Tibial nerve (tissue), 4 donors: ENCODE data around the gene CCR4. TPM values are rescaled to one million over a fixed set of nuclear protein-coding genes. Genes with fewer than 3 reads are reported as not detected.
"Not testable (repeated sequence)": the region's sequence is repeated elsewhere in the genome, so short reads cannot be mapped to it uniquely, and the experiment has no call there.

Experiments used
- DNase-seq, 2 donors: peaks; one replicate each; pipeline ENCODE4 v3.0.0-alpha.2; 2019; ENCODE audit warnings: low spot score in 2 of 2
- H3K27ac ChIP-seq, 4 donors: fragments of 200-600 bp; sonication (generic) in 3 of 4; one replicate each; pipeline ENCODE4 v1.5.1; 2017 to 2019; ENCODE audit warnings: mild to moderate bottlenecking in 1 of 4
- H3K27me3 ChIP-seq, 2 donors: fragments of 200-600 bp; sonication (generic) in 1 of 2; one replicate each; pipeline versions ENCODE4 v1.5.1 to v1.6.0; 2017 to 2019
- H3K36me3 ChIP-seq, 3 donors: fragments of 200-600 bp; sonication (generic); one replicate each; pipeline ENCODE4 v1.5.1; 2018 to 2019
- H3K4me1 ChIP-seq, 4 donors: fragments of 200-600 bp; sonication (generic) in 3 of 4; one replicate each; pipeline ENCODE4 v1.5.1; 2017 to 2019
- H3K4me3 ChIP-seq, 4 donors: fragments of 200-600 bp; sonication (generic) in 3 of 4; one replicate each; pipeline ENCODE4 v1.5.1; 2017 to 2019; ENCODE audit warnings: mild to moderate bottlenecking in 1 of 4, moderate library complexity in 1 of 4
- H3K9me3 ChIP-seq, 4 donors: fragments of 200-600 bp; sonication (generic) in 3 of 4; one replicate each; pipeline ENCODE4 v1.5.1; 2017 to 2019
- EP300 ChIP-seq, 2 donors: sonication (generic); formaldehyde crosslinking; IDR thresholded peaks; one replicate each; pipeline ENCODE4 v1.6.1; 2017; ENCODE audit warnings: antibody characterized with exemption in 2 of 2, mild to moderate bottlenecking in 1 of 2
- POLR2A ChIP-seq, 2 donors: fragments of 450-650 bp; IDR thresholded peaks; one replicate each; pipeline ENCODE4 v1.6.1; 2017; ENCODE audit warnings: antibody characterized with exemption in 2 of 2, mild to moderate bottlenecking in 2 of 2, moderate library complexity in 2 of 2
- WGBS, 2 donors: methylation state at CpG; one replicate each; pipeline ENCODE4 v1.1.5; 2018; 5-methylcytosine and 5-hydroxymethylcytosine counted together
- total RNA-seq, 4 donors: library from RNA; depleted of rRNA; stranded (reverse); fragments of >200 nt; gene quantifications; one replicate each; pipeline ENCODE4 v1.1.0, GENCODE V29; 2016
- TF ChIP-seq, protein P1 (sequence below), 5 experiments: fragments of 200-600 bp in 3 of 5; fragments of 450-650 bp in 2 of 5; sonication (generic) in 3 of 5; IDR thresholded peaks; one replicate each; pipeline ENCODE4 v1.5.1; 2016 to 2019; ENCODE audit warnings: antibody characterized with exemption in 5 of 5, mild to moderate bottlenecking in 3 of 5, moderate library complexity in 2 of 5

Gene CCR4
- total RNA-seq, 4 donors from 2014 or later, result 0.21 to 0.30 TPM; not detected in 2

DNA sequence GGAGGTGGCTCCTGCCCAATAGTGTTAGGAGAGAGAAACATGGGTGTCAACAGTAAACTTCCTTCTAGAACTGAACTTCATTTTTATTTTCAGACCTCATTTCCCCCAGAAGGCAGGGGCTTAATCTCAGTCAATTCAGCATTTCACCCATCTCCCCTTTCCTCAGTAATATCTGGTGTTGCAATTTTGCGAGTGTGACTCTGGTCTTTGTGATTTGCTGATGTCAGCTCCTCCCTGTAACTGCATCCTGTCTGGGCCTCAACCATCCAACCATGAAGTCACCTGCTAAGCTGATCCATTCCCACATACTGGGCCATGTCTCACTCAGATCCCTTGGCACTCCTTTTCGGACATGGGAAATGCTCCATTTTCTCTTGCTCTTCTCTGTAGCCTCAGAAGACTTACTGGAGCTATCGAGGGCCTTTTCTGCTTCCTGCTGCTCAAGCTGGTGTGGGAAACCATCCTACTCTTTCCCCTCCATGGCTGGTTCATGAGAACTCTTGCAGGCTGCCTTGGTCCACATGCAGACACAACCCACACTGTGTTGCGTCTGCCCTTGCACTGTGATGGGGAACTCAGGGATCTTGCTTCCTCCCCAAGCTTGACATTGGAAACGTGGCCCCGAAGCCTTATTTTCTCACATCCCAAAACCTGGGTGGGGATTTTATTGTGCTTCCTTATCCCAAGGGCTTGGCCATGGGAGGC is 24.6 kb downstream of the CCR4 start:
- H3K36me3 ChIP-seq, result no peaks in the 10 kb centered on the region
- no peak for DNase-seq
- TF ChIP-seq, protein P1, sequence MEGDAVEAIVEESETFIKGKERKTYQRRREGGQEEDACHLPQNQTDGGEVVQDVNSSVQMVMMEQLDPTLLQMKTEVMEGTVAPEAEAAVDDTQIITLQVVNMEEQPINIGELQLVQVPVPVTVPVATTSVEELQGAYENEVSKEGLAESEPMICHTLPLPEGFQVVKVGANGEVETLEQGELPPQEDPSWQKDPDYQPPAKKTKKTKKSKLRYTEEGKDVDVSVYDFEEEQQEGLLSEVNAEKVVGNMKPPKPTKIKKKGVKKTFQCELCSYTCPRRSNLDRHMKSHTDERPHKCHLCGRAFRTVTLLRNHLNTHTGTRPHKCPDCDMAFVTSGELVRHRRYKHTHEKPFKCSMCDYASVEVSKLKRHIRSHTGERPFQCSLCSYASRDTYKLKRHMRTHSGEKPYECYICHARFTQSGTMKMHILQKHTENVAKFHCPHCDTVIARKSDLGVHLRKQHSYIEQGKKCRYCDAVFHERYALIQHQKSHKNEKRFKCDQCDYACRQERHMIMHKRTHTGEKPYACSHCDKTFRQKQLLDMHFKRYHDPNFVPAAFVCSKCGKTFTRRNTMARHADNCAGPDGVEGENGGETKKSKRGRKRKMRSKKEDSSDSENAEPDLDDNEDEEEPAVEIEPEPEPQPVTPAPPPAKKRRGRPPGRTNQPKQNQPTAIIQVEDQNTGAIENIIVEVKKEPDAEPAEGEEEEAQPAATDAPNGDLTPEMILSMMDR (IDR thresholded peaks at IDR 0.05), result no peak
- no peak for TF ChIP-seq POLR2A (IDR thresholded peaks at IDR 0.05)
- TF ChIP-seq EP300 (IDR thresholded peaks at IDR 0.05), result no peak
- 85 to 91% methylated on average over 6 of the region's 6 CpGs for WGBS, 2 donors
- no peaks in the 10 kb centered on the region for H3K4me1 ChIP-seq
- H3K27ac ChIP-seq, result no peak overlapping the region
- no peaks in the 10 kb centered on the region for H3K9me3 ChIP-seq
- no peak overlapping the region for H3K4me3 ChIP-seq
- H3K27me3 ChIP-seq, result no peaks in the 10 kb centered on the region

DNA sequence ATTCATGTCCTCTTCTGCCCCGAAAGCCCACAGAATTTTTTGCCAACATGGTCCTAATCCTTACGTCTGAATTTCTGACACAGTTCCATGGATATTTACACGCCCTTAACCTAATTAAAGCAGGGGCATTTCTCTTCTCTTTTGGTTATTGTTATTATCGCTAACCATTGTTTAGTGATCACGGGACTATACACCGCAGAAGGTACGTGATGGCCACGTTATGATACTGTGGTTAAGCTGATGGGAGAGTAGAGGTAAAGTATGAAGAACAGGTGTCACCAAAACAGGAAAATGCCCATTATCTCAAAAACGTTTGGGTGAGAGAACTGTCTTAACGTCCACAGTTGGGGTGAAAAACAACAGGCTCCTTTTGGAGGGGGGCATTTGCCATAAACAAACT is 26.4 kb downstream of the CCR4 start:
- Histone ChIP-seq H3K27ac (no peak overlapping the region), H3K9me3 (no peaks in the 10 kb centered on the region), H3K36me3 (no peaks in the 10 kb centered on the region), H3K4me3 (no peak overlapping the region), H3K27me3 (no peaks in the 10 kb centered on the region), H3K4me1 (no peaks in the 10 kb centered on the region)
- 65 to 68% methylated on average over 10 of the region's 10 CpGs for WGBS, 2 donors
- TF ChIP-seq POLR2A (IDR thresholded peaks at IDR 0.05) (no peak), EP300 (IDR thresholded peaks at IDR 0.05) (no peak)
- no peak for DNase-seq

DNA sequence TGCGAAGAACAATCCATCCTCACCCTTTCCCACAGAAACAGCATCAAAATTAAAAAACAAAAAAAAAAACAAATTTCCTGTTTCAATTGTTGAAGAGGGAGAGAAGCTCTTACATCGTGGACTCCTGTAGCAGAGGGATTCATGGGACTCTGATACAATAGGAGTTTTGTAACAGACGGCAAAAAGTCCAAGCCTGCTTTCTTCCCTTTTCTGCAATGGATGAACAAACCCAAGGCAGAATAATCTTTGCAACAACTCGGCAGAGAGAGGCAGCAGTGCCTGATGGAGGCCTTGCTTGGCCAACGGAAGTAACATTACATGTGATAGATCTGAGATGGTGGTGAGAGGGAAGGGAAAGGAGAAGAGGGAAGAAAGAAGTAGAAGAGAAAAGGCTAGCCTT is 26.9 kb downstream of the CCR4 start:
- TF ChIP-seq, protein P1 (IDR thresholded peaks at IDR 0.05), result no peak
- TF ChIP-seq POLR2A (IDR thresholded peaks at IDR 0.05) (no peak), EP300 (IDR thresholded peaks at IDR 0.05) (no peak)
- Histone ChIP-seq H3K9me3 (no peaks in the 10 kb centered on the region), H3K36me3 (no peaks in the 10 kb centered on the region), H3K4me1 (no peaks in the 10 kb centered on the region), H3K4me3 (no peak overlapping the region), H3K27ac (no peak overlapping the region), H3K27me3 (no peaks in the 10 kb centered on the region)
- no peak for DNase-seq
- 50 to 58% methylated on average over 5 of the region's 5 CpGs for WGBS, 2 donors

DNA sequence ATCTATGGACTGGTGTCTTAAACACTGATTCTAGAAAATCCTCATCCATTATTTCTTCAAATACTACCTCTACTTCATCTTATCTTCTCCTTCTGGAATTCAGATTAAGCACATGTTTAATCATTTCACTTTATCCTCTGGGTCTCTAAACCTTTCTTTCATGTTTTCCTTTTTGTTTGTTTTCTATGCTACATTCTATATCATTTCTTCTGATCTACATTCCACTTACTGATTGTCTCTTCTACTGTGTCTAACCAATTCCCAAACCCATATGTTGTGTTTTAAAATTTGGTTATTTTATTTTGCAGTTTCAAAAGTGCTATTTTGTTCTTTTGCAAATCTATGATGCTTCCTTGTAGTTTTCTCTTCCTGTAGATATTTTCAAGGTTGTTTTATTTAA is 31.7 kb downstream of the CCR4 start:
- Histone ChIP-seq H3K27ac (no peak overlapping the region), H3K27me3 (no peaks in the 10 kb centered on the region), H3K9me3 (no peaks in the 10 kb centered on the region), H3K4me1 (no peaks in the 10 kb centered on the region), H3K4me3 (no peak overlapping the region), H3K36me3 (no peaks in the 10 kb centered on the region)
- no peak for DNase-seq
- TF ChIP-seq POLR2A (IDR thresholded peaks at IDR 0.05) (no peak), EP300 (IDR thresholded peaks at IDR 0.05) (no peak)
- TF ChIP-seq, protein P1 (IDR thresholded peaks at IDR 0.05), result no peak

DNA sequence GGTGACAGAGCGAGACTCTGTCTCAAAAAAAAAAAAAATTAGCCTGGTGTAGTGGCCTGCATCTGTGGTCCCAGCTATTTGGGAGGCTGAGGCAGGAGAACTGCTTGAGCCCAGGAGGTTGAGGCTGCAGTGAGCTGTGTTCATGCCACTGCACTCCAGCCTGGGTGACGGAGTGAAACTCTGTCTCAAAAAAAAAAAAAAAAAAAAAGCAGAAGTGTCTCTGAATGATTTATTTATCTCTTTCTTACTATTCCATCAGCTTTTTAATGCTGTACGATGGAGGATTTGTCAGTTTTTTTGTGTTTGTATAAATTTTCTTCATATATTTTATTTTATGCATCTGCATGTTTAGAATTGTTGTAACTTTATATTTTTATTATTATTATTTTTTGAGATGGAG is 33.5 kb downstream of the CCR4 start:
- not testable (repeated sequence) for H3K27me3 ChIP-seq, H3K9me3 ChIP-seq, H3K4me1 ChIP-seq, H3K36me3 ChIP-seq, DNase-seq, H3K4me3 ChIP-seq, H3K27ac ChIP-seq
- 84 to 86% methylated on average over 3 of the region's 3 CpGs for WGBS, 2 donors

DNA sequence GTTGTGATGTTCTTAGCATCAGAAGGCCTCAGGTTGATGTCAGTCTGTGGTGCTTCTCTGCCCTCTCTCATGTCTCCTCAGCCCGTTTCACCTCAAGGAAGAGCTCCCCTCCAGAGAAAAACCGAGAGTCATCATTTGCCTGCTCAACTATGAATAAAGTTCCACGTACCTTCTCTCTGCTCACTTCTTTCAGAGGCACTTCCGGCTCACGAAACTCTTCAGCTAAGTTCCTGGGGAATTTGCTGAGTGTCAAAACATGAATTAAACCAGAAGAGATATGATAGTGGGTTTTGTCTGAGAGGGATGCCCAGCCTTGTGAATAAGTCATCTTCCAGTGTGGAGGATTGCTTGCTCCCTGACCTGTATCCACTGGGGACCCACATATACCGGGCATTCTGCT is 37.7 kb downstream of the CCR4 start:
- peaks cover 0 to 5% (median 0%) of the 10 kb centered on the region in 3 donors for H3K36me3 ChIP-seq
- H3K27ac ChIP-seq, result no peak overlapping the region
- H3K4me1 ChIP-seq, result no peaks in the 10 kb centered on the region
- no peaks in the 10 kb centered on the region for H3K9me3 ChIP-seq
- no peaks in the 10 kb centered on the region for H3K27me3 ChIP-seq
- no peak overlapping the region for H3K4me3 ChIP-seq
- no peak for DNase-seq
- TF ChIP-seq POLR2A (IDR thresholded peaks at IDR 0.05) (no peak), EP300 (IDR thresholded peaks at IDR 0.05) (no peak)
- TF ChIP-seq, protein P1 (IDR thresholded peaks at IDR 0.05), result no peak
- 78 to 83% methylated on average over 6 of the region's 6 CpGs for WGBS, 2 donors
